Panc1 (cell line): ENCODE results near the gene PSME1.

Source experiments
- CTCF ChIP-seq: fragments of 450-650 bp; IDR thresholded peaks from 2 replicates; pipeline ENCODE4 v1.5.1; 2017; ENCODE audit warnings: mild to moderate bottlenecking
- POLR2AphosphoS5 ChIP-seq: IDR thresholded peaks from 2 replicates; pipeline ENCODE4 v1.6.1; 2012; ENCODE audit warnings: mild to moderate bottlenecking, low read depth, low read length, moderate library complexity
- REST ChIP-seq, 2 experiments: IDR thresholded peaks; 2 replicates each; pipeline ENCODE4 v1.6.1; 2011 to 2012; ENCODE audit warnings: low read depth in 2 of 2, control low read depth in 1 of 2, low read length in 1 of 2, mild to moderate bottlenecking in 1 of 2, moderate library complexity in 1 of 2; ENCODE audit not compliant: insufficient read depth in 1 of 2
- SIN3A ChIP-seq: IDR thresholded peaks from 2 replicates; pipeline ENCODE4 v1.6.1; 2012; ENCODE audit warnings: low read depth, mild to moderate bottlenecking, low read length, moderate library complexity, borderline replicate concordance; ENCODE audit not compliant: insufficient read depth
- TCF7L2 ChIP-seq: IDR thresholded peaks from 2 replicates; pipeline ENCODE4 v1.6.1; 2011; ENCODE audit warnings: mild to moderate bottlenecking, low read depth, low read length, inconsistent platforms

GRCh38 chr14:24147761-24148428, 11.9 kb downstream of the PSME1 start:
- TF ChIP-seq POLR2AphosphoS5 = no peak
- no peak for TF ChIP-seq CTCF
- no peak for TF ChIP-seq TCF7L2
- no peak for TF ChIP-seq REST (IDR thresholded peaks at IDR 0.05; ENCODE audit: insufficient read depth in 1 of 2, low read depth in 2 of 2, low read length in 1 of 2)
- no peak for TF ChIP-seq SIN3A
